Astrocyte (in vitro differentiated cells and primary cell): ENCODE data around the gene CYLD.

Experiments used
- CTCF ChIP-seq: IDR thresholded peaks from 2 replicates; pipeline ENCODE4 v1.5.1; 2011; ENCODE audit warnings: low read depth, mild to moderate bottlenecking, inconsistent platforms, low read length, moderate library complexity; ENCODE audit not compliant: insufficient read depth
- EZH2 ChIP-seq: IDR thresholded peaks from 2 replicates; pipeline ENCODE4 v1.6.1; 2012; ENCODE audit warnings: mild to moderate bottlenecking, low read length, inconsistent platforms; ENCODE audit not compliant: insufficient read depth

GRCh38 chr16:50848755-50849514, 107.0 kb downstream of the CYLD start:
- TF ChIP-seq CTCF: no peak
- TF ChIP-seq EZH2: no peak
